PC-3 (cell line): ENCODE data around the gene PFKFB2. TPM values are rescaled to one million over a fixed set of nuclear protein-coding genes. Genes with fewer than 3 reads are reported as not detected.

Experiments
- ATAC-seq: fragments of 200-7000 bp; cut with Tn5 transposase; 2 replicates; pipeline ENCODE4 v1.9.1; 2020; ENCODE audit warnings: mild to moderate bottlenecking, moderate library complexity
- BruUV-seq: library from RNA; stranded (reverse); fragments of 400-500 nt; replicated peaks from 2 replicates; lab custom pipeline; 2021; lab: Mats Ljungman, UMichigan
- CTCF ChIA-PET: fragments of 300-600 bp; sonication (Branson Sonifier 250); formaldehyde crosslinking; loops from one replicate; lab custom pipeline; 2022; ENCODE audit warnings: antibody characterized with exemption; lab: Charles Lee
- POLR2A ChIA-PET: fragments of 300-600 bp; sonication (Branson Sonifier 250); formaldehyde crosslinking; loops from one replicate; lab custom pipeline; 2022; ENCODE audit warnings: antibody characterized with exemption; ENCODE audit not compliant: unreplicated experiment; lab: Charles Lee
- DNase-seq: peaks from one replicate; pipeline ENCODE4 v3.0.0-alpha.2; 2015
- H2AFZ ChIP-seq: fragments of 300-600 bp; sonication (generic); 2 replicates; pipeline ENCODE4 v1.6.0; 2016; ENCODE audit warnings: antibody characterized with exemption, low read length
- H3F3A ChIP-seq: fragments of 300-600 bp; sonication (generic); one replicate; pipeline ENCODE4 v1.6.0; 2017; ENCODE audit warnings: antibody characterized with exemption, low read length, control low read depth, mild to moderate bottlenecking; ENCODE audit not compliant: unreplicated experiment
- H3K27ac ChIP-seq: fragments of 300-600 bp; sonication (generic); 2 replicates; pipeline ENCODE4 v1.5.1; 2016; ENCODE audit warnings: mild to moderate bottlenecking, low read length
- H3K27me3 ChIP-seq: fragments of 300-600 bp; sonication (generic); 2 replicates; pipeline ENCODE4 v1.6.1; 2016; ENCODE audit warnings: low read length, mixed read lengths
- H3K36me3 ChIP-seq: fragments of 300-600 bp; sonication (generic); 2 replicates; pipeline ENCODE4 v1.6.1; 2016; ENCODE audit warnings: low read depth, mixed run types, low read length, mixed read lengths
- H3K4me1 ChIP-seq: fragments of 300-600 bp; sonication (generic); 2 replicates; pipeline ENCODE4 v1.5.1; 2016; ENCODE audit warnings: low read length; ENCODE audit not compliant: insufficient read depth
- H3K4me2 ChIP-seq: fragments of 300-600 bp; sonication (generic); 2 replicates; pipeline ENCODE4 v1.6.0; 2016; ENCODE audit warnings: low read length
- H3K4me3 ChIP-seq: fragments of 300-600 bp; sonication (generic); 2 replicates; pipeline ENCODE4 v1.5.1; 2016; ENCODE audit warnings: mild to moderate bottlenecking, low read length, mixed read lengths
- H3K79me2 ChIP-seq: fragments of 300-600 bp; sonication (generic); 2 replicates; pipeline ENCODE4 v1.6.1; 2017; ENCODE audit warnings: low read length, mixed read lengths
- H3K9ac ChIP-seq: fragments of 300-600 bp; sonication (generic); 2 replicates; pipeline ENCODE4 v1.6.0; 2016; ENCODE audit warnings: mild to moderate bottlenecking, low read length
- H3K9me2 ChIP-seq: fragments of 300-600 bp; sonication (generic); replicated peaks from 2 replicates; pipeline ENCODE4 v1.6.1; 2016; ENCODE audit warnings: mixed run types, low read length, mixed read lengths
- H3K9me3 ChIP-seq: fragments of 300-600 bp; sonication (generic); 2 replicates; pipeline ENCODE4 v1.6.1; 2016; ENCODE audit warnings: low read length, mixed read lengths
- H4K20me1 ChIP-seq: fragments of 300-600 bp; sonication (generic); 2 replicates; pipeline ENCODE4 v1.6.1; 2016; ENCODE audit warnings: low read length, mixed read lengths
- CTCF ChIP-seq: fragments of 300-600 bp; sonication (generic); conservative IDR thresholded peaks from 2 replicates; pipeline ENCODE4 v1.5.1; 2017; ENCODE audit warnings: antibody characterized with exemption, low read depth, mild to moderate bottlenecking, low read length
- EZH2 ChIP-seq: fragments of 300-600 bp; sonication (generic); IDR thresholded peaks from one replicate; pipeline ENCODE4 v1.6.1; 2017; ENCODE audit warnings: antibody characterized with exemption, mild to moderate bottlenecking, low read length; ENCODE audit not compliant: unreplicated experiment
- EZH2phosphoT487 ChIP-seq: fragments of 300-600 bp; sonication (generic); IDR thresholded peaks from 2 replicates; pipeline ENCODE4 v1.6.1; 2018; ENCODE audit warnings: mild to moderate bottlenecking, antibody characterized with exemption, low read length, borderline replicate concordance
- intact Hi-C: fragments of 100-400 bp; cut with micrococcal nuclease; formaldehyde crosslinking; loops from 2 replicates; pipeline ENCODE4 v1.9.0; 2023
- total RNA-seq: library from RNA; depleted of rRNA; stranded (reverse); fragments of >200 nt; gene quantifications from 2 replicates; pipeline ENCODE4 v1.2.3, GENCODE V29; 2014

PFKFB2 gene
- total RNA-seq, 1 experiment from 2014 or later: 48.6 TPM

GRCh38 chr1:207058252-207058651 lies 5.2 kb downstream of the PFKFB2 start:
- H3K4me1 ChIP-seq: peaks cover 21% of the 10 kb centered on the region
- H3K4me3 ChIP-seq: no peak overlapping the region
- H3K36me3 ChIP-seq: peaks cover 32% of the 10 kb centered on the region
- H3K27ac ChIP-seq: no peak overlapping the region
- H4K20me1 ChIP-seq: no peaks in the 10 kb centered on the region
- no TSS peak for BruUV-seq
- ChIA-PET CTCF (no interaction called here), POLR2A (interaction anchor here (0.6 kb wide), 1 partner anchor 26 kb away, joined by 3 read pairs; no protein-coding TSS in a partner anchor)
- intact Hi-C loops: loop anchor here (10.0 kb wide), 2 partner anchors 373 to 423 kb away; partner anchors contain the start of genes DYRK3 and MAPKAPK2
- H3K79me2 ChIP-seq: peaks cover 27% of the 10 kb centered on the region
- no peak for TF ChIP-seq CTCF
- TF ChIP-seq EZH2phosphoT487: no peak
- no peak for TF ChIP-seq EZH2
- H2AFZ ChIP-seq: no peak overlapping the region
- no peaks in the 10 kb centered on the region for H3F3A ChIP-seq
- no peak overlapping the region for H3K9ac ChIP-seq
- H3K9me3 ChIP-seq: no peaks in the 10 kb centered on the region
- no peaks in the 10 kb centered on the region for H3K9me2 ChIP-seq
- no peaks in the 10 kb centered on the region for H3K27me3 ChIP-seq
- DNase-seq: no peak
- no peak overlapping the region for H3K4me2 ChIP-seq
- no peak for ATAC-seq

GRCh38 chr1:207058878-207059867 lies 6.1 kb downstream of the PFKFB2 start:
- H3K79me2 ChIP-seq: peaks cover 20% of the 10 kb centered on the region
- intact Hi-C loops: loop anchor here (10.0 kb wide), 2 partner anchors 374 to 424 kb away; partner anchors contain the start of genes DYRK3 and MAPKAPK2
- H3K4me1 ChIP-seq: peaks cover 19% of the 10 kb centered on the region
- H3K9ac ChIP-seq: no peak overlapping the region
- no peak overlapping the region for H3K4me2 ChIP-seq
- no peaks in the 10 kb centered on the region for H3K9me3 ChIP-seq
- no peaks in the 10 kb centered on the region for H3K27me3 ChIP-seq
- H3K36me3 ChIP-seq: peaks cover 41% of the 10 kb centered on the region
- no peaks in the 10 kb centered on the region for H3F3A ChIP-seq
- TF ChIP-seq CTCF: peak; percentile 35; the same call in 1 of the 2 replicates
- TF ChIP-seq EZH2: no peak
- H3K9me2 ChIP-seq: no peaks in the 10 kb centered on the region
- DNase-seq: no peak
- ChIA-PET CTCF (interaction anchor here (1.1 kb wide), 1 partner anchor 12 kb away, joined by 5 read pairs; no protein-coding TSS in a partner anchor), POLR2A (interaction anchor here (0.6 kb wide), 1 partner anchor 27 kb away, joined by 3 read pairs; no protein-coding TSS in a partner anchor)
- ATAC-seq: no peak; the same call in 1 of the 2 replicates
- no TSS peak for BruUV-seq
- no peaks in the 10 kb centered on the region for H4K20me1 ChIP-seq
- H3K4me3 ChIP-seq: no peak overlapping the region
- no peak overlapping the region for H3K27ac ChIP-seq
- H2AFZ ChIP-seq: no peak overlapping the region
